Subcutaneous adipose tissue (tissue), 4 donors: ENCODE results near the gene DBH. TPM values are rescaled to one million over a fixed set of nuclear protein-coding genes. Genes with fewer than 3 reads are reported as not detected.

ENCODE experiments used
- CTCF ChIP-seq: fragments of 450-650 bp; IDR thresholded peaks from one replicate; pipeline ENCODE4 v1.5.1; 2016; ENCODE audit warnings: low read depth, mild to moderate bottlenecking, control low read depth, antibody characterized with exemption, moderate library complexity
- total RNA-seq, 4 donors: library from RNA; depleted of rRNA; stranded (reverse); fragments of >200 nt; gene quantifications; one replicate each; pipeline ENCODE4 v1.1.0, GENCODE V29; 2016

The DBH gene
- total RNA-seq, 4 donors from 2014 or later = not detected

- no peak for TF ChIP-seq CTCF
Measured at GRCh38 chr9:133693703-133694529, 57.8 kb downstream of the DBH start.

GRCh38 chr9:133694686-133695085 is 58.5 kb downstream of the DBH start:
- TF ChIP-seq CTCF = no peak

GRCh38 chr9:133696071-133696472 is 59.9 kb downstream of the DBH start:
- TF ChIP-seq CTCF = no peak

GRCh38 chr9:133699546-133699945 is 63.4 kb downstream of the DBH start:
- TF ChIP-seq CTCF = no peak

- TF ChIP-seq CTCF = no peak
Measured at GRCh38 chr9:133700819-133701320, 64.7 kb downstream of the DBH start.

- no peak for TF ChIP-seq CTCF
Measured at GRCh38 chr9:133701321-133701980, 65.3 kb downstream of the DBH start.
